ENCODE data around the gene RGS8. TPM values are rescaled to one million over a fixed set of nuclear protein-coding genes. Genes with fewer than 3 reads are reported as not detected.
A peak's percentile ranks its signal among the peaks of the same experiment; 100 is the strongest.

Gene RGS8
- total RNA-seq, 2 donors from 2014 or later: not detected

DNA sequence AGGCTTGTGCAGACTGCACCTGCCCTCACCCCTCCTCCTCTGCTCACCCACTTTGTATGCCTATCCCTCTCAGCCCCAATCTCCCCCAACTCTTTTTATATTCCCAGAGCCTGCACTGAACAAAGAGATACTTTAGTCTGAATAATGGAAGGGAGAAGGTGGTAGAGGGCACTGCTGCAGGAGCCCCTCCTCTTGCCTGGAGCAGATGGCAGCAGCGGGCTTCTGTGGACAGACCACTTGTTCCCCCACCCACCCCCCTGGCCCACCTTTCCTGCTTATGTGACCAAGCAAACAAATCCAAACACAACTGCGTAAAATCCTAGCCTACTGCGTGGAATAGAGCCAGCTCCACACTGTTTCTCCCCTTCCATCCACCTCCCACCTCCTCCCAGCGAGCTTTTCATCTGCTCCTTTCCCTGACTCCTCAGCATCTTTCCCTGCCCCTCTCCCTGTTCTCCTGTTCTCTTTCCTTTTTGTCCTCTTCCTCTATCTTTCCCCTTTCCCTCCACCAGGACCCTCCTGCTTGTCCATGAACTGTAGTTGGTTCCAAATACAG lies 27.5 kb downstream of the RGS8 start:
- H3K36me3 Mint-ChIP-seq: no peaks in the 10 kb centered on the region
- peak overlapping the region in 1 of 2 donors; percentile 22 for H3K27ac Mint-ChIP-seq
- no peaks in the 10 kb centered on the region for H3K9me3 Mint-ChIP-seq
- ATAC-seq: no peak
- peaks cover 9 to 27% of the 10 kb centered on the region in 2 donors for H3K27me3 Mint-ChIP-seq
- no peak overlapping the region for H3K4me3 Mint-ChIP-seq
- no peaks in the 10 kb centered on the region for H3K4me1 Mint-ChIP-seq (ENCODE audit: low read depth in 2 of 2)
- no peak for DNase-seq (ENCODE audit: low spot score)

DNA sequence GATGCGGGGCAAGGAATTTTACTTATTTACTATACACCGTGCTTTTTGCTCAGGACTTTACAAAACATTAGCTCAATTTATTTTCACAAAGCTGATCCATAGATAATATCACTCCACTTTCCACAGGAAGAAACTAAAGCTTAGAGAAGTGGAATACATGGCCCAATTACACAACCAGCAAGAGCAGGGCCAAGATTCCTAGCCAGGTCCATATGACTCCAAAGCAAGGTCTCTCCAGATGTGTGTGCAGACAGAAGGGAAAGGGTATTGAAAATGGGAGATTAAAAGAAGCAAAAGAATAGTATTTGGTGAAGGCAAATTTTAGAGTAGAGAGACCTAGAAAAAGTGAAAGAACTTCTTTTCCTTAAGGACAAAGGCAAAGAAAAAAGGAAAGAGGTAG lies 30.4 kb downstream of the RGS8 start:
- no peak for DNase-seq (ENCODE audit: low spot score)
- no peak overlapping the region for H3K27ac Mint-ChIP-seq
- H3K36me3 Mint-ChIP-seq: no peaks in the 10 kb centered on the region
- no peaks in the 10 kb centered on the region for H3K4me1 Mint-ChIP-seq (ENCODE audit: low read depth in 2 of 2)
- ATAC-seq: no peak
- no peaks in the 10 kb centered on the region for H3K9me3 Mint-ChIP-seq
- H3K4me3 Mint-ChIP-seq: no peak overlapping the region
- H3K27me3 Mint-ChIP-seq: peaks cover 6 to 13% of the 10 kb centered on the region in 2 donors

DNA sequence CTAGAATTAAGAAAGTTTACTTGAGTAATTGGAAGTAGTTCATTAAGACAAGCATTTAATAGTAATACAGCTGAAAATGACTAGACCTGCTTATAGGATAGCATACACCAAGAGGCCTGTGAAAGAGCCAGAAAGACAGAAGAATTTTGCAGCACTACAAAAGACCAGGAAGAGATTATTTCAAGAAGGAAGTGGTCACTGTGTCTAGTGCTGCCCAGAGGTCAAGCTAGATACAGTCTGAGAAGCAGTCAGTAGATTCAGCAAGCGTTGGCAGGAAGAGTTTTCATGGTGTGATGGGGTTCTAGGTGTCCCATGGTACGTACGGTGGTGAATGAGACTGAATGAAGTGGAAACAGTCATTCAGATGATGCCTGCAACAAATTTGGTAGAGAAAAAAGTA lies 31.5 kb downstream of the RGS8 start:
- Mint-ChIP-seq H3K4me1 (ENCODE audit: low read depth in 2 of 2) (peaks cover 0 to 2% of the 10 kb centered on the region in 2 donors), H3K27ac (no peak overlapping the region), H3K4me3 (no peak overlapping the region), H3K27me3 (peaks cover 10 to 13% of the 10 kb centered on the region in 2 donors), H3K36me3 (no peaks in the 10 kb centered on the region), H3K9me3 (no peaks in the 10 kb centered on the region)
- no peak for ATAC-seq
- DNase-seq (ENCODE audit: low spot score): no peak

DNA sequence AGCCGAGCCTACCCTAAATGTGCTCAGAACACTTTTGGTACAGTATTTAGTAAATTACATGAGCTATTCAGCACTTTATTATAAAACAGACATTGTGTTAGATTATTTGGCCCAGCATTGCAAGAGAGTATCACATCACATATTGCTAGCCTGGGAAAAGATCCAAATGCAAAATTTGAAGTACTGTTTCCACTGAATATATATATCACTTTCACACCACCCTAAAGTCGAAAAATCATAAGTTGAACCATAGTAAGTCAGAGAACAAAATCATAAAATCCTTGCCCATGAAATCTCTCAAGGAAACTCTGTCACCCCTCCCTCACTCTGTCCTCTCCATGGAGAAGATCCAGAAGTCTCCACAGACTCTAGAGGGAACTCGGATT lies 33.1 kb downstream of the RGS8 start:
- peaks cover 0 to 2% of the 10 kb centered on the region in 2 donors for H3K4me1 Mint-ChIP-seq (ENCODE audit: low read depth in 2 of 2)
- H3K4me3 Mint-ChIP-seq: no peak overlapping the region
- no peaks in the 10 kb centered on the region for H3K36me3 Mint-ChIP-seq
- no peaks in the 10 kb centered on the region for H3K9me3 Mint-ChIP-seq
- no peak overlapping the region for H3K27ac Mint-ChIP-seq
- ATAC-seq (no peak), DNase-seq (ENCODE audit: low spot score) (no peak)
- H3K27me3 Mint-ChIP-seq: peaks cover 5 to 7% of the 10 kb centered on the region in 2 donors

DNA sequence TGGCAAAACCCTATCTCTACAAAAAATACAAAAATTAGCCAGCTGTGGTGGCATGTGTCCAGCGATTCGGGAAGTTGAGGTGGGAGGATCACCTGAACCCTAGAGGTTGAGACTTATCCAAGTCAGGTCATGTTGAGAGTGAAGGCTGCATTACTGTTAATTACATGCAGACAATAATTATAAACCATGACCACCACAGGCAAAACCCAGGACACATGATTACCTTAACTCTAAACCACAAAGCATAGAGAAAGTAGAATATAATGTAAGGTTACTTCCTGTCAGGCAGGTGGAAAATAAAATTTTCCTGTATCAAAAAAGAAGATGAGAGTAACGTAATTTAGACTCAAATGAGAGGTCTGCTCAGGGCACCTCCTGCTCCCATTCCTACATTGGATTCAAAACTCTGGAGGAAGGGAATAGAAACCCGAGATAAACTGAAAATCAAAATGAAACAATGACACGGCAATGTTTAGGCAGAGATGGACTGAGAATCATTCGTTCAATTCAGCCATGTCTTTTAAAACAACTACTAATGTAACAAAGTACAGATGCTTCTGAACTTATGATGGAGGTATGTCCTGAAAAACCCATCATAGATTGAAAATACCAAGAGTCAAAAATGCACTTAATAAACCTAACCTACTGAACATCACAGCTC lies 33.6 kb downstream of the RGS8 start:
- ATAC-seq (no peak), DNase-seq (ENCODE audit: low spot score) (no peak)
- Mint-ChIP-seq H3K9me3 (no peaks in the 10 kb centered on the region), H3K27ac (no peak overlapping the region), H3K36me3 (no peaks in the 10 kb centered on the region), H3K4me3 (no peak overlapping the region), H3K4me1 (ENCODE audit: low read depth in 2 of 2) (peaks cover 0 to 2% of the 10 kb centered on the region in 2 donors), H3K27me3 (peaks cover 5 to 7% of the 10 kb centered on the region in 2 donors)

DNA sequence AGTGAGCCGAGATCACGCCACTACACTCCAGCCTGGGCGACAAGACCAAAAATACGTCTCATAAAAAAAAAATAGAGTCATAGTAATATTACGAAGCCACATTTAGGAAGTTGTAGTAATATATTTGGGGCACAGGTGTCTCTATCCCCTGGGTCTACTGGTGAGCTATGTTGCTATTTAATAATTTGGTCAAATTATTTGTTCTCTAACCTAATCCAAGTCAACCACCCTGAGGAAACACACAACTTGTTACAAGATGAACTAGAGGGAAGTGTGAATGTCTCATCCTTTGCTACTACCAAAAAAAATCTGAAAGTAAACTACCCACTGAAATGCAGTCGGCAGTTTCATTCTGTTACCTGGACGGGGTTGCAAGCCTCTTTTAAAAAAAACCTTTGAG lies 35.3 kb downstream of the RGS8 start:
- Mint-ChIP-seq H3K4me1 (ENCODE audit: low read depth in 2 of 2) (peaks cover 6 to 7% of the 10 kb centered on the region in 2 donors), H3K27me3 (peaks cover 5 to 7% of the 10 kb centered on the region in 2 donors), H3K27ac (no peak overlapping the region), H3K36me3 (no peaks in the 10 kb centered on the region), H3K9me3 (no peaks in the 10 kb centered on the region), H3K4me3 (no peak overlapping the region)
- ATAC-seq (no peak), DNase-seq (ENCODE audit: low spot score) (no peak)

DNA sequence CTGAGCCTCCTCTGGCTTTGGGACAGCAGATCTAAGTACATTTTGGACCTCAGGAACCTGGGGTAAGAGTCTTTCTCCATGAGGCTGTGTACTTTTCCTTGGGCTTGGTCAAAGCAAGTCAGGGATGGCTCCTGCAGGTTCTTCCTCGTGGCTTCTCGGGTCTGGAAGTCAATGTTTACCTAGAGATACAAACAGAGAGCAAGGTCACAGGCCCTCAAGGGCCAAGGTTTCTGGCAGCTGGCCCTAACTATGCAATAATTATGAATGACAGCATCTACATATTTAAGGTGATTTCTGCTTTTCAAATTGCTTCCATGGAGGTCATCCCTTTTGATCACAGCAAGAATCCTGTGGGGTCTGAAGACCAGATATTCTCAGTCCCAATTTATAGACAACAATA lies 37.6 kb downstream of the RGS8 start:
- peaks cover 7 to 10% of the 10 kb centered on the region in 2 donors for H3K27me3 Mint-ChIP-seq
- peaks cover 11 to 15% of the 10 kb centered on the region in 2 donors for H3K4me1 Mint-ChIP-seq (ENCODE audit: low read depth in 2 of 2)
- no peaks in the 10 kb centered on the region for H3K36me3 Mint-ChIP-seq
- ATAC-seq (no peak), DNase-seq (ENCODE audit: low spot score) (no peak)
- H3K4me3 Mint-ChIP-seq: no peak overlapping the region
- no peaks in the 10 kb centered on the region for H3K9me3 Mint-ChIP-seq
- no peak overlapping the region for H3K27ac Mint-ChIP-seq

DNA sequence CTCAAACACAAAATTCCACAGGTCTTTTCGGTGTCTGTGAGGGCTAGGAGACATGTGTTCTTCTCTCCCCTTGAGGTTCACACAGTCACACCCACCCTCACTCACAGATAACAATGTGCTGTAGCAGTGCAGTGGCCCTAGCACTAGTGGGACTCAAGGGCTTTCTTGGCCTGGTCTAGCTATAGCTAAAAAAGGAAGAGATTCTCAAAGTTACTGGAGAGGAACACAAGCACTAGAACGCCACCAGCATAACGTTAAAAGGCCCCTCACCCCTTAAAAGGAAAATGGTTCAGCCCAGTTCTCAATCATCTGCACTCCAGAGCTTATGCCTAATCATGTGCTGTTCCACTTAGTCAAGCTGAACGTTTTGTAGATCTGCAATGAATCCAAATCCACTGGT lies 39.5 kb downstream of the RGS8 start:
- H3K4me1 Mint-ChIP-seq (ENCODE audit: low read depth in 2 of 2): peaks cover 11 to 15% of the 10 kb centered on the region in 2 donors
- DNase-seq (ENCODE audit: low spot score) (no peak), ATAC-seq (no peak)
- H3K4me3 Mint-ChIP-seq: no peak overlapping the region
- peaks cover 7 to 10% of the 10 kb centered on the region in 2 donors for H3K27me3 Mint-ChIP-seq
- no peak overlapping the region for H3K27ac Mint-ChIP-seq
- H3K9me3 Mint-ChIP-seq: no peaks in the 10 kb centered on the region
- H3K36me3 Mint-ChIP-seq: no peaks in the 10 kb centered on the region

DNA sequence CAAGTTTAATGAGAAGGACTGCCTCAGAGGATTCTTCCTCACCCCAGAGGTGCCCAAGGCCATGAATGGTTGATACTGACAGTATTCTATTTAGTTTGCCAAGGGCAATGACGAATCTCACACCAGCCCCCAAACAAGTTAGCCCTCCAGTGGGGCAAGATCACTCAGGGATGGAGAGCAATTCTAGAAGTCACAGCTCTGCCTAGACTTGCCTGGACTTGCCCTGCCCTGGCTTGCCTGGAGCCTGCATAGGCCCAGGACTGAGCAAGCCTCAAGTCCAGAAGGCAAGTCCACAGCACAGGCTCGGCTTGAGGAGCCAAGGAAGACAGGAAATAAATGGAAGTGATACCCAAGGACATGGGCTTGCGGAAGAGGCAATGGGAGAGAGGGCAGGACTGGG lies 40.7 kb downstream of the RGS8 start:
- DNase-seq (ENCODE audit: low spot score) (no peak), ATAC-seq (no peak)
- H3K36me3 Mint-ChIP-seq: no peaks in the 10 kb centered on the region
- H3K4me3 Mint-ChIP-seq: no peak overlapping the region
- peak overlapping the region in 1 of 2 donors; percentile 25 for H3K27ac Mint-ChIP-seq
- no peaks in the 10 kb centered on the region for H3K9me3 Mint-ChIP-seq
- peaks cover 7 to 10% of the 10 kb centered on the region in 2 donors for H3K27me3 Mint-ChIP-seq
- H3K4me1 Mint-ChIP-seq (ENCODE audit: low read depth in 2 of 2): peaks cover 11 to 15% of the 10 kb centered on the region in 2 donors

DNA sequence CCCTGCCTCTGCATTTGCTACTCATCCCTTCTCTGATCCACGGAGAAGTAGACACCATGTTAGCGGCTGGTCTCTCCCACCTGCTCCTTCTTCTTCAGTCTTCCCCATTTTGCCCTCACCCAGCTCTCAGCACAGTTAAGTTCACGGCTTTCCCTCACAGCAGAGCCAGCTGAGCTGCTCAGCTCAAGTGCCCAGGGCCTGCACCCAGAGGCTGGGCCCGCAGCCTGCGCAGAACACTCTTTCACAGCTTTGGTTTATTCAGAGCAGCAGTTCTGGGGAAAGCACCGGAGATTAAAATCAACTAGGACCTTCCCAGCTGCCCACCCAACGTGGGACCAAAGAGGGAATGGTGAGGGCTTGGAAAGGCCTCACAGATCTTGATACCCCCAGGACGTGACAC lies 41.9 kb downstream of the RGS8 start:
- Mint-ChIP-seq H3K27ac (peak overlapping the region in 1 of 2 donors; percentile 46), H3K4me1 (ENCODE audit: low read depth in 2 of 2) (peaks cover 11 to 13% of the 10 kb centered on the region in 2 donors), H3K27me3 (peaks cover 5 to 7% of the 10 kb centered on the region in 2 donors), H3K36me3 (no peaks in the 10 kb centered on the region), H3K9me3 (no peaks in the 10 kb centered on the region), H3K4me3 (no peak overlapping the region)
- ATAC-seq (no peak), DNase-seq (ENCODE audit: low spot score) (no peak)

DNA sequence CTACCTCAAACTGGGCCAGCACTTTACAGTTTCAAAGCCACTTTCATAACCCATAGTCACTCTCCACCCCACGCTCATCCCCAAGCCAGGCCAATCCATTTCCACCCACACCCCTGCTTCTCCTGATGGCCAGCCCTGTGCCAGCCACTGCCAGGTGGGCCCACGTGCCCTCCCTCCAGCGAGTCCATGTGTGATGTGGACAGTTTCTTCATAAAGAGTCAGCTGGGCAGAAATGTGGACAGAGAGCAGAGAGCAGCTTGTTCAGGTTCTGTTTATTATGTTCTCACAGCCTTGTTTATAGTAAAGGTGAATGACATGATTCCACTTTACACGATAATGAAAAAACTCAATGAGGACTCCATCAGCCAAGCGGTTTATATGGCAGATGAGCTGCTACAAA lies 42.8 kb downstream of the RGS8 start:
- ATAC-seq: peak in 1 of 2 donors; percentile 22
- Mint-ChIP-seq H3K36me3 (no peaks in the 10 kb centered on the region), H3K4me3 (no peak overlapping the region)

DNA sequence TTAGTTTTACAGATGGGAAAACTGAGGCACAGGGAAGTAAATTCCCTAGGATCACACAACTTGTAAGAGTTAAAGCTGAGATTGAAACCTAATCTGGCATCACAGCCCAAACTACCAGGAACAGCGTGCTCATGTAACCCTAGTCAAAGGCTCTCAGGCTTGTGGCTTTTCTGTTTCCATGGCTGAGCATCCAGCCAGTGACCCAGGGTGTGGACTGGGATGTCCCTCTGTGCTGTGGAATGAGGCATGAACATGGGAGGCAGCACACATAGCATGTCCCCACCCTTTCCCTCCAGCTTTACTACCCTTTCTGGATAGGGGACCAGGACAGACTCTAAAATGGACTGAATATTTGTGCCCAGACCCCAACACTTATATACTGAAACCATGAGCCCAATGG lies 45.1 kb downstream of the RGS8 start:
- no peak overlapping the region for H3K27ac Mint-ChIP-seq
- no peaks in the 10 kb centered on the region for H3K36me3 Mint-ChIP-seq
- no peak overlapping the region for H3K4me3 Mint-ChIP-seq
- peaks cover 8 to 11% of the 10 kb centered on the region in 2 donors for H3K4me1 Mint-ChIP-seq (ENCODE audit: low read depth in 2 of 2)
- DNase-seq (ENCODE audit: low spot score): no peak
- H3K9me3 Mint-ChIP-seq: no peaks in the 10 kb centered on the region
- ATAC-seq: no peak
- peaks cover 16 to 18% of the 10 kb centered on the region in 2 donors for H3K27me3 Mint-ChIP-seq

More for the DNA sequence above, 42.8 kb downstream of the RGS8 start:
- Mint-ChIP-seq H3K9me3 (no peaks in the 10 kb centered on the region), H3K27me3 (peaks cover 9 to 10% of the 10 kb centered on the region in 2 donors), H3K27ac (no peak overlapping the region), H3K4me1 (ENCODE audit: low read depth in 2 of 2) (peaks cover 11 to 13% of the 10 kb centered on the region in 2 donors)
- DNase-seq (ENCODE audit: low spot score): no peak

DNA sequence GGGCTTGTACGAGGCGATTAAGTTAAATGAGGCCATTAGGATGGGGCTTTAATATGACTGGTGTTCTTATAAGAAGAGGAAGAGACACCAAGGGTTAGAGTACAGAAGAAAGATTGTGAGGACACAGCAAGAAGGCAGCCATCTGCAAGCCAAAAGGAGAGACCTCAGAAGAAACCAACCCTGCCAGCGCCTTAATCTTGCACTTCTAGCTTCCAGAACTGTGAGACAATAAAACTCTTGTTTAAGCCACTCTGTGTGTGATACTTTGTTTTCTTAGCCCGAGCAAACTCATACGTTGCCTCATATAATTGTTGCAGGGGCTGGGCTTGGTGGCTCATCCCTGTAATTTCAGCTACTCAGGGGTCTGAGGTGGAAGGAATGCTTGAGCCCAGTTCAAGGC lies 46.6 kb downstream of the RGS8 start:
- no peak overlapping the region for H3K27ac Mint-ChIP-seq
- no peak for ATAC-seq
- no peaks in the 10 kb centered on the region for H3K36me3 Mint-ChIP-seq
- peaks cover 5% of the 10 kb centered on the region in 2 donors for H3K4me1 Mint-ChIP-seq (ENCODE audit: low read depth in 2 of 2)
- H3K27me3 Mint-ChIP-seq: peaks cover 15 to 25% of the 10 kb centered on the region in 2 donors
- no peak for DNase-seq (ENCODE audit: low spot score)
- H3K4me3 Mint-ChIP-seq: no peak overlapping the region
- no peaks in the 10 kb centered on the region for H3K9me3 Mint-ChIP-seq

DNA sequence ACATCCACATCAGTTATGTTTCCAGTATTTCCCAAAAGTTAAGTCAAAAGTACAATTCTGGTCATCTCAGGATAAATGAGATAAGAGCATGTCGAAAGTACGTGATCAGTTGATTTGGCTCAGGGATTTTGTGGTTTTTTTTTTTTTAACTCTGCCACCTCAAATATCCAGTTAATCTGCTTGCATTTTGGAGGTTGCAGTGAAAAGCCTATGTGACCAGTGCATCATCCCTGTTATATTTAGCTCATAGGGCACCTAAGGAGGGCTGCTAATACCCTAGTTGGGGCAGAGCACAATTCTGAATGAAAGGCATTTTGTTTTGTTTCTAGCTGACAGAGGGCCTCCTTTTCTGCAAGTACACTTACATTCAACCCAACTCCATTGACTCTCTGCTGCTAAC lies 48.5 kb downstream of the RGS8 start:
- Mint-ChIP-seq H3K27ac (peak overlapping the region in 1 of 2 donors; percentile 23), H3K36me3 (no peaks in the 10 kb centered on the region)

More for the DNA sequence above, 48.5 kb downstream of the RGS8 start:
- Mint-ChIP-seq H3K9me3 (no peaks in the 10 kb centered on the region), H3K4me1 (ENCODE audit: low read depth in 2 of 2) (peaks cover 16 to 18% of the 10 kb centered on the region in 2 donors), H3K27me3 (peaks cover 16 to 25% of the 10 kb centered on the region in 2 donors), H3K4me3 (no peak overlapping the region)
- DNase-seq (ENCODE audit: low spot score) (no peak), ATAC-seq (no peak)

All from natural killer cell treated with Interleukin-12 subunit alpha and Interleukin-12 subunit beta and Interleukin-15 and Interleukin-18, amount 100 ng/mL, for 72 hours (primary cell).